ENCODE data around the gene TMEM220. TPM values are rescaled to one million over a fixed set of nuclear protein-coding genes. Genes with fewer than 3 reads are reported as not detected.
A peak's percentile ranks its signal among the peaks of the same experiment; 100 is the strongest.

The TMEM220 gene
- total RNA-seq, 1 donor from 2014 or later = 0.28 TPM

- H3K4me3 Mint-ChIP-seq = no peak overlapping the region
- Histone ChIP-seq H2AFZ (replicated peaks) (no peak overlapping the region), H3K9ac (no peak overlapping the region), H3K4me1 (no peaks in the 10 kb centered on the region), H3K4me2 (no peak overlapping the region), H3K9me3 (ENCODE audit: low read depth) (no peaks in the 10 kb centered on the region), H3K36me3 (no peaks in the 10 kb centered on the region), H3K79me2 (ENCODE audit: low read depth) (no peaks in the 10 kb centered on the region), H3K4me3 (no peak overlapping the region), H3K27ac (no peak overlapping the region), H4K20me1 (ENCODE audit: low read depth) (no peaks in the 10 kb centered on the region), H3F3A (ENCODE audit: low read depth) (no peaks in the 10 kb centered on the region), H3K27me3 (no peaks in the 10 kb centered on the region)
- no peaks in the 10 kb centered on the region for H3K9me3 Mint-ChIP-seq
- H3K4me1 Mint-ChIP-seq = peaks cover 21% of the 10 kb centered on the region
- peaks cover 4% of the 10 kb centered on the region for H3K27me3 Mint-ChIP-seq (ENCODE audit: insufficient read depth, low read depth)
- H3K27ac Mint-ChIP-seq = peak overlapping the region; percentile 13
- peaks cover 1% of the 10 kb centered on the region for H3K36me3 Mint-ChIP-seq
- no peak for TF ChIP-seq EZH2phosphoT487 (IDR thresholded peaks at IDR 0.05)
- TF ChIP-seq EZH2 (IDR thresholded peaks at IDR 0.05) = no peak
- TF ChIP-seq, protein P1, sequence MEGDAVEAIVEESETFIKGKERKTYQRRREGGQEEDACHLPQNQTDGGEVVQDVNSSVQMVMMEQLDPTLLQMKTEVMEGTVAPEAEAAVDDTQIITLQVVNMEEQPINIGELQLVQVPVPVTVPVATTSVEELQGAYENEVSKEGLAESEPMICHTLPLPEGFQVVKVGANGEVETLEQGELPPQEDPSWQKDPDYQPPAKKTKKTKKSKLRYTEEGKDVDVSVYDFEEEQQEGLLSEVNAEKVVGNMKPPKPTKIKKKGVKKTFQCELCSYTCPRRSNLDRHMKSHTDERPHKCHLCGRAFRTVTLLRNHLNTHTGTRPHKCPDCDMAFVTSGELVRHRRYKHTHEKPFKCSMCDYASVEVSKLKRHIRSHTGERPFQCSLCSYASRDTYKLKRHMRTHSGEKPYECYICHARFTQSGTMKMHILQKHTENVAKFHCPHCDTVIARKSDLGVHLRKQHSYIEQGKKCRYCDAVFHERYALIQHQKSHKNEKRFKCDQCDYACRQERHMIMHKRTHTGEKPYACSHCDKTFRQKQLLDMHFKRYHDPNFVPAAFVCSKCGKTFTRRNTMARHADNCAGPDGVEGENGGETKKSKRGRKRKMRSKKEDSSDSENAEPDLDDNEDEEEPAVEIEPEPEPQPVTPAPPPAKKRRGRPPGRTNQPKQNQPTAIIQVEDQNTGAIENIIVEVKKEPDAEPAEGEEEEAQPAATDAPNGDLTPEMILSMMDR (IDR thresholded peaks at IDR 0.05) = no peak
- no peak for DNase-seq (ENCODE audit: low spot score)
Measured at GRCh38 chr17:10742431-10742830, 12.6 kb upstream of the TMEM220 start.

GRCh38 chr17:10741416-10742135, 11.8 kb upstream of the TMEM220 start:
- no peaks in the 10 kb centered on the region for H3K27me3 ChIP-seq
- H3K4me1 ChIP-seq = no peaks in the 10 kb centered on the region
- Mint-ChIP-seq H3K4me3 (no peak overlapping the region), H3K27me3 (ENCODE audit: insufficient read depth, low read depth) (peaks cover 4% of the 10 kb centered on the region), H3K9me3 (no peaks in the 10 kb centered on the region), H3K27ac (no peak overlapping the region), H3K36me3 (peaks cover 1% of the 10 kb centered on the region), H3K4me1 (peaks cover 23% of the 10 kb centered on the region)
- H3K79me2 ChIP-seq (ENCODE audit: low read depth) = no peaks in the 10 kb centered on the region
- H2AFZ ChIP-seq (replicated peaks) = no peak overlapping the region
- no peaks in the 10 kb centered on the region for H3K36me3 ChIP-seq
- H3K4me3 ChIP-seq = no peak overlapping the region
- TF ChIP-seq, protein P1 (IDR thresholded peaks at IDR 0.05) = no peak
- TF ChIP-seq EZH2phosphoT487 (IDR thresholded peaks at IDR 0.05) (no peak), EZH2 (IDR thresholded peaks at IDR 0.05) (no peak)
- H3K9me3 ChIP-seq (ENCODE audit: low read depth) = no peaks in the 10 kb centered on the region
- DNase-seq (ENCODE audit: low spot score) = no peak
- no peaks in the 10 kb centered on the region for H3F3A ChIP-seq (ENCODE audit: low read depth)
- H4K20me1 ChIP-seq (ENCODE audit: low read depth) = no peaks in the 10 kb centered on the region
- H3K9ac ChIP-seq = no peak overlapping the region
- H3K4me2 ChIP-seq = no peak overlapping the region
- no peak overlapping the region for H3K27ac ChIP-seq

DNA sequence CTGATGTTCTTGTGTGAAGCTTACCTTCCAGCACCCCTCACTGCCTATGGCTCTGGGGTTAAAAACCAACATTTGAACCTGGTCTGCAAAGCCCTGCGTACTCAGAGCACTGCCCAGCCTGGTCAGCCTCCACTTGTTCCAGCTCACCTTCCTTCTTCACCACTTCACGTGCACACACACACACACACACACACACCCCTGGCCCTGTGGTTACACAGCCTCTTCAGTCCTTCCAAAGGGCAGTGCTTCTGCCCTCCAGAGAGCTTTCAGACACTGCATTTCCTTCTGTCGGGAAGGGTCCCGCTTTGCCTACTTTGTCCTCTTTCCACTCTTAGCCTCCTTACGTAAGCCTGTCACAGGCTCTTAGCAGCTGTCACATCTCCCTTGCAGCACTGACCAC, 9.6 kb upstream of the TMEM220 start:
- Mint-ChIP-seq H3K27me3 (ENCODE audit: insufficient read depth, low read depth) (peaks cover 6% of the 10 kb centered on the region), H3K9me3 (no peaks in the 10 kb centered on the region), H3K36me3 (peaks cover under 1% of the 10 kb centered on the region), H3K27ac (no peak overlapping the region), H3K4me3 (no peak overlapping the region), H3K4me1 (peaks cover 12% of the 10 kb centered on the region)
- Histone ChIP-seq H3K27me3 (no peaks in the 10 kb centered on the region), H3K9me3 (ENCODE audit: low read depth) (no peaks in the 10 kb centered on the region), H3F3A (ENCODE audit: low read depth) (no peaks in the 10 kb centered on the region), H3K4me2 (no peak overlapping the region), H3K36me3 (no peaks in the 10 kb centered on the region), H3K79me2 (ENCODE audit: low read depth) (no peaks in the 10 kb centered on the region), H3K9ac (no peak overlapping the region), H3K4me3 (no peak overlapping the region), H3K27ac (no peak overlapping the region), H2AFZ (replicated peaks) (no peak overlapping the region), H4K20me1 (ENCODE audit: low read depth) (no peaks in the 10 kb centered on the region), H3K4me1 (no peaks in the 10 kb centered on the region)
- TF ChIP-seq, protein P1 (IDR thresholded peaks at IDR 0.05) = no peak
- TF ChIP-seq EZH2 (IDR thresholded peaks at IDR 0.05) (no peak), EZH2phosphoT487 (IDR thresholded peaks at IDR 0.05) (no peak)
- DNase-seq (ENCODE audit: low spot score) = no peak
